Activated B cell treated with CpG ODN at 0.5 μM for 24 hours (primary cell): ENCODE measurements around the gene ZNF79. TPM values are rescaled to one million over a fixed set of nuclear protein-coding genes. Genes with fewer than 3 reads are reported as not detected.

Experiments used
- ATAC-seq: fragments of 200-7000 bp; cut with Tn5 transposase; one replicate; pipeline ENCODE4 v1.10.0; 2021; ENCODE audit warnings: low read depth, mild to moderate bottlenecking, moderate library complexity
- CTCF ChIA-PET: fragments of 350-600 bp; sonication (Branson Sonifier 250); formaldehyde crosslinking; loops from one replicate; lab custom pipeline; 2021; ENCODE audit warnings: antibody characterized with exemption; lab: Charles Lee
- POLR2A ChIA-PET: fragments of 350-600 bp; sonication (Branson Sonifier 250); formaldehyde crosslinking; loops from one replicate; lab custom pipeline; 2021; ENCODE audit warnings: antibody characterized with exemption; lab: Charles Lee
- DNase-seq: peaks from one replicate; pipeline ENCODE4 v3.0.0; 2022
- H3K27ac Mint-ChIP-seq: one replicate; pipeline ENCODE4 v1.8.0; 2020; ENCODE audit warnings: mixed read lengths
- H3K27me3 Mint-ChIP-seq: one replicate; pipeline ENCODE4 v1.8.0; 2021; ENCODE audit warnings: mixed read lengths
- H3K36me3 Mint-ChIP-seq: one replicate; pipeline ENCODE4 v1.8.0; 2021; ENCODE audit warnings: low read depth, mixed read lengths
- H3K4me1 Mint-ChIP-seq: one replicate; pipeline ENCODE4 v1.8.0; 2021; ENCODE audit warnings: mixed read lengths
- H3K4me3 Mint-ChIP-seq: one replicate; pipeline ENCODE4 v1.8.0; 2020; ENCODE audit warnings: mild to moderate bottlenecking, mixed read lengths
- H3K9me3 Mint-ChIP-seq: one replicate; pipeline ENCODE4 v1.8.0; 2020; ENCODE audit warnings: mixed read lengths
- CTCF ChIP-seq: fragments of 200-600 bp; IDR thresholded peaks from one replicate; pipeline ENCODE4 v1.8.0; 2022; ENCODE audit warnings: antibody characterized with exemption, mild to moderate bottlenecking
- intact Hi-C: fragments of 100-400 bp; cut with micrococcal nuclease; formaldehyde crosslinking; loops from one replicate; pipeline ENCODE4 v1.15.1; 2024
- total RNA-seq: library from RNA; stranded (reverse); gene quantifications from 2 replicates; pipeline ENCODE4 v1.2.3, GENCODE V29; 2022

Gene ZNF79
- total RNA-seq, 1 donor from 2014 or later = 14.0 TPM

- no peaks in the 10 kb centered on the region for H3K27me3 Mint-ChIP-seq
- DNase-seq (no peak), ATAC-seq (no peak)
- intact Hi-C loops = no loop called here
- no peaks in the 10 kb centered on the region for H3K4me1 Mint-ChIP-seq
- no peaks in the 10 kb centered on the region for H3K9me3 Mint-ChIP-seq
- H3K36me3 Mint-ChIP-seq = peaks cover 83% of the 10 kb centered on the region
- H3K27ac Mint-ChIP-seq = no peak overlapping the region
- no peak for TF ChIP-seq CTCF
- no peak overlapping the region for H3K4me3 Mint-ChIP-seq
- POLR2A ChIA-PET = interaction anchor here (0.5 to 3.9 kb wide), 2 partner anchors 9 to 12 kb away, joined by 3 to 13 read pairs; partner anchors contain the start of genes LRSAM1 and RPL12
- CTCF ChIA-PET = interaction anchor here (0.9 kb wide), 1 partner anchor 17 kb away, joined by 3 read pairs; no protein-coding TSS in a partner anchor
These were observed 14.2 kb downstream of the ZNF79 start for GRCh38 chr9:127438394-127438793.

GRCh38 chr9:127444283-127444920 lies 20.2 kb downstream of the ZNF79 start:
- Mint-ChIP-seq H3K4me3 (no peak overlapping the region), H3K4me1 (peaks cover 23% of the 10 kb centered on the region), H3K9me3 (no peaks in the 10 kb centered on the region), H3K27ac (peak overlapping the region; percentile 25), H3K36me3 (peaks cover 84% of the 10 kb centered on the region), H3K27me3 (no peaks in the 10 kb centered on the region)
- no peak for DNase-seq
- no peak for TF ChIP-seq CTCF
- POLR2A ChIA-PET = interaction anchor here (0.6 to 3.0 kb wide), 10 partner anchors 11 to 932 kb away, joined by 3 to 15 read pairs (median 5); partner anchors contain the start of genes SLC2A8 and ZNF79
- intact Hi-C loops = no loop called here
- CTCF ChIA-PET = no interaction called here
- no peak for ATAC-seq

- ChIA-PET CTCF (no interaction called here), POLR2A (interaction anchor here (0.8 to 3.0 kb wide), 5 partner anchors 10 to 221 kb away, joined by 4 to 15 read pairs (median 6); partner anchors contain the start of genes SLC2A8 and ZNF79)
- H3K4me1 Mint-ChIP-seq = peaks cover 31% of the 10 kb centered on the region
- H3K4me3 Mint-ChIP-seq = no peak overlapping the region
- intact Hi-C loops = no loop called here
- H3K36me3 Mint-ChIP-seq = peaks cover 84% of the 10 kb centered on the region
- no peaks in the 10 kb centered on the region for H3K27me3 Mint-ChIP-seq
- DNase-seq = no peak
- TF ChIP-seq CTCF = no peak
- ATAC-seq = no peak
- H3K9me3 Mint-ChIP-seq = no peaks in the 10 kb centered on the region
- peak overlapping the region; percentile 50 for H3K27ac Mint-ChIP-seq
These were observed 21.0 kb downstream of the ZNF79 start for GRCh38 chr9:127444921-127445850.

- ChIA-PET CTCF (no interaction called here), POLR2A (interaction anchor here (1.7 to 3.0 kb wide), 3 partner anchors 9 to 49 kb away, joined by 6 to 15 read pairs (median 7); partner anchors contain the start of genes SLC2A8 and ZNF79)
These were observed 21.9 kb downstream of the ZNF79 start for GRCh38 chr9:127445851-127446712.

More at GRCh38 chr9:127445851-127446712, 21.9 kb downstream of the ZNF79 start:
- DNase-seq (no peak), ATAC-seq (no peak)
- H3K4me1 Mint-ChIP-seq = peaks cover 37% of the 10 kb centered on the region
- TF ChIP-seq CTCF = no peak
- no peaks in the 10 kb centered on the region for H3K27me3 Mint-ChIP-seq
- intact Hi-C loops = no loop called here
- peak overlapping the region; percentile 66 for H3K27ac Mint-ChIP-seq
- H3K4me3 Mint-ChIP-seq = no peak overlapping the region
- peaks cover 84% of the 10 kb centered on the region for H3K36me3 Mint-ChIP-seq
- H3K9me3 Mint-ChIP-seq = no peaks in the 10 kb centered on the region
